Measurements from ENCODE around the gene CNTNAP2. TPM values are rescaled to one million over a fixed set of nuclear protein-coding genes. Genes with fewer than 3 reads are reported as not detected.

The CNTNAP2 gene
- total RNA-seq, 4 donors from 2014 or later, result not detected

- in situ Hi-C loops (cut with MboI; ENCODE audit: low sequenced_read_pairs in 4 of 4), result no loop called here
- intact Hi-C loops (cut with DNase I; ENCODE audit: low total_unique reads), result no loop called here
- Histone ChIP-seq H3K36me3 (no peaks in the 10 kb centered on the region), H3K4me3 (no peak overlapping the region), H3K4me1 (no peaks in the 10 kb centered on the region), H3K27ac (no peak overlapping the region), H3K9me3 (no peaks in the 10 kb centered on the region), H3K27me3 (no peaks in the 10 kb centered on the region)
- no peak for ATAC-seq
- no peak for TF ChIP-seq POLR2A (IDR thresholded peaks at IDR 0.05)
- TF ChIP-seq, protein P1, sequence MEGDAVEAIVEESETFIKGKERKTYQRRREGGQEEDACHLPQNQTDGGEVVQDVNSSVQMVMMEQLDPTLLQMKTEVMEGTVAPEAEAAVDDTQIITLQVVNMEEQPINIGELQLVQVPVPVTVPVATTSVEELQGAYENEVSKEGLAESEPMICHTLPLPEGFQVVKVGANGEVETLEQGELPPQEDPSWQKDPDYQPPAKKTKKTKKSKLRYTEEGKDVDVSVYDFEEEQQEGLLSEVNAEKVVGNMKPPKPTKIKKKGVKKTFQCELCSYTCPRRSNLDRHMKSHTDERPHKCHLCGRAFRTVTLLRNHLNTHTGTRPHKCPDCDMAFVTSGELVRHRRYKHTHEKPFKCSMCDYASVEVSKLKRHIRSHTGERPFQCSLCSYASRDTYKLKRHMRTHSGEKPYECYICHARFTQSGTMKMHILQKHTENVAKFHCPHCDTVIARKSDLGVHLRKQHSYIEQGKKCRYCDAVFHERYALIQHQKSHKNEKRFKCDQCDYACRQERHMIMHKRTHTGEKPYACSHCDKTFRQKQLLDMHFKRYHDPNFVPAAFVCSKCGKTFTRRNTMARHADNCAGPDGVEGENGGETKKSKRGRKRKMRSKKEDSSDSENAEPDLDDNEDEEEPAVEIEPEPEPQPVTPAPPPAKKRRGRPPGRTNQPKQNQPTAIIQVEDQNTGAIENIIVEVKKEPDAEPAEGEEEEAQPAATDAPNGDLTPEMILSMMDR (IDR thresholded peaks at IDR 0.05 in 4 of 5, conservative IDR thresholded peaks at IDR 0.05 in 1 of 5), result peak in 4 of 5 experiments; percentile 16 to 59 (median 36)
- DNase-seq, result no peak
Measured at GRCh38 chr7:148242294-148242821, 2125.8 kb downstream of the CNTNAP2 start.

- TF ChIP-seq, protein P1 (IDR thresholded peaks at IDR 0.05 in 4 of 5, conservative IDR thresholded peaks at IDR 0.05 in 1 of 5), result no peak
- no peak for TF ChIP-seq POLR2A (IDR thresholded peaks at IDR 0.05)
- no peaks in the 10 kb centered on the region for H3K27me3 ChIP-seq
- intact Hi-C loops (cut with DNase I; ENCODE audit: low total_unique reads), result no loop called here
- no peak for ATAC-seq
- no peaks in the 10 kb centered on the region for H3K36me3 ChIP-seq
- H3K27ac ChIP-seq, result no peak overlapping the region
- in situ Hi-C loops (cut with MboI; ENCODE audit: low sequenced_read_pairs in 4 of 4), result no loop called here
- no peaks in the 10 kb centered on the region for H3K9me3 ChIP-seq
- DNase-seq, result no peak
- H3K4me1 ChIP-seq, result no peaks in the 10 kb centered on the region
- H3K4me3 ChIP-seq, result no peak overlapping the region
Measured at GRCh38 chr7:148245381-148245780, 2128.8 kb downstream of the CNTNAP2 start.

DNA sequence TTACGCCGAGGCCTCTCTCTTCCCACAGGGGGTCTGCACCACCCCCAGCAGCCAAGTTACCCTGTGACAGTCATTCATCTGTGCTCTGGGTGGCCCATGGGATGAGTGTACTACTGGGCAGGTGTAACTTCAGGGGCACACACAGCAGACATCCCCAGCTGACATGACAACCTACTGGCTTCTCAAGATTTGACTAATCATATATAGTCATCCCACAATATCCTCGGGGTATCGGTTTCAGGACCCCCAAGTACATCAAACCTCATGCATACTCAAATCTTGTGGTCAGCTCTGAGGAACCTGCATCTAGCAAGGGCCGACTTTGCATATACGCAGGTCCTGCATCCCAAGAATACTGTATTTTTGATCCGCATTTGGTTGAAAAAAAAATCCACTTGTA lies 2137.0 kb downstream of the CNTNAP2 start:
- ATAC-seq (no peak), DNase-seq (no peak)
- no peaks in the 10 kb centered on the region for H3K4me1 ChIP-seq
- no peaks in the 10 kb centered on the region for H3K27me3 ChIP-seq
- intact Hi-C loops (cut with DNase I; ENCODE audit: low total_unique reads) (no loop called here), in situ Hi-C loops (cut with MboI; ENCODE audit: low sequenced_read_pairs in 4 of 4) (no loop called here)
- no peaks in the 10 kb centered on the region for H3K36me3 ChIP-seq
- H3K9me3 ChIP-seq, result no peaks in the 10 kb centered on the region
- TF ChIP-seq, protein P1 (IDR thresholded peaks at IDR 0.05 in 4 of 5, conservative IDR thresholded peaks at IDR 0.05 in 1 of 5), result no peak
- no peak for TF ChIP-seq POLR2A (IDR thresholded peaks at IDR 0.05)
- H3K4me3 ChIP-seq, result no peak overlapping the region
- no peak overlapping the region for H3K27ac ChIP-seq

GRCh38 chr7:148255333-148255732 lies 2138.7 kb downstream of the CNTNAP2 start:
- DNase-seq (no peak), ATAC-seq (no peak)
- no peaks in the 10 kb centered on the region for H3K36me3 ChIP-seq
- H3K4me1 ChIP-seq, result no peaks in the 10 kb centered on the region
- intact Hi-C loops (cut with DNase I; ENCODE audit: low total_unique reads) (no loop called here), in situ Hi-C loops (cut with MboI; ENCODE audit: low sequenced_read_pairs in 4 of 4) (no loop called here)
- no peaks in the 10 kb centered on the region for H3K9me3 ChIP-seq
- no peaks in the 10 kb centered on the region for H3K27me3 ChIP-seq
- TF ChIP-seq POLR2A (IDR thresholded peaks at IDR 0.05), result no peak
- H3K4me3 ChIP-seq, result no peak overlapping the region
- H3K27ac ChIP-seq, result no peak overlapping the region

- Histone ChIP-seq H3K4me3 (no peak overlapping the region), H3K27ac (no peak overlapping the region), H3K27me3 (no peaks in the 10 kb centered on the region), H3K36me3 (no peaks in the 10 kb centered on the region), H3K4me1 (no peaks in the 10 kb centered on the region), H3K9me3 (no peaks in the 10 kb centered on the region)
- in situ Hi-C loops (cut with MboI; ENCODE audit: low sequenced_read_pairs in 4 of 4), result no loop called here
- DNase-seq (no peak), ATAC-seq (no peak)
- TF ChIP-seq POLR2A (IDR thresholded peaks at IDR 0.05), result no peak
- TF ChIP-seq, protein P1 (IDR thresholded peaks at IDR 0.05 in 4 of 5, conservative IDR thresholded peaks at IDR 0.05 in 1 of 5), result no peak
- intact Hi-C loops (cut with DNase I; ENCODE audit: low total_unique reads), result no loop called here
Measured at GRCh38 chr7:148256433-148256832, 2139.8 kb downstream of the CNTNAP2 start.

Data from gastrocnemius medialis (tissue), 4 donors.